Endothelial cell of umbilical vein (primary cell): ENCODE results near the gene FNIP1. TPM values are rescaled to one million over a fixed set of nuclear protein-coding genes. Genes with fewer than 3 reads are reported as not detected.

ENCODE experiments used
- BruUV-seq: library from RNA; stranded (reverse); fragments of 400-500 nt; replicated peaks from 2 replicates; lab custom pipeline; 2021; lab: Mats Ljungman, UMichigan
- CTCF ChIA-PET: fragments of 300-600, 350-600 bp; sonication (Branson Sonifier 250); formaldehyde crosslinking; loops from one replicate; lab custom pipeline; 2021; ENCODE audit warnings: antibody characterized with exemption, inconsistent platforms; lab: Charles Lee
- POLR2A ChIA-PET: fragments of 300-600, 350-600 bp; sonication (Branson Sonifier 250); formaldehyde crosslinking; loops from one replicate; lab custom pipeline; 2021; ENCODE audit warnings: antibody characterized with exemption, inconsistent platforms; lab: Charles Lee
- DNase-seq: peaks from one replicate; pipeline ENCODE4 v3.0.0-alpha.2; 2011; ENCODE audit warnings: low read depth, low spot score
- FAIRE-seq: peaks from 2 replicates; lab custom pipeline; 2011; peaks lifted over from hg19 to GRCh38; lab: Jason Lieb, UNC
- H2AFZ ChIP-seq: 2 replicates; pipeline ENCODE4 v1.6.0; 2012; ENCODE audit warnings: low read depth, low read length, control low read depth, inconsistent platforms
- H3K27ac ChIP-seq: 2 replicates; pipeline ENCODE4 v1.5.1; 2011; ENCODE audit warnings: low read depth, mild to moderate bottlenecking, control low read depth, low read length, moderate library complexity; ENCODE audit not compliant: insufficient read depth
- H3K27me3 ChIP-seq, 2 experiments: 2 replicates each; pipeline versions ENCODE4 v1.6.0 to v1.6.1; 2011; ENCODE audit warnings: low read length in 2 of 2, mixed read lengths in 1 of 2; ENCODE audit not compliant: control insufficient read depth in 2 of 2, insufficient read depth in 2 of 2
- H3K36me3 ChIP-seq, 2 experiments: 2 replicates in 1 of 2; 3 replicates in 1 of 2; pipeline ENCODE4 v1.5.1; 2011; ENCODE audit warnings: low read length in 2 of 2, mild to moderate bottlenecking in 1 of 2, moderate library complexity in 1 of 2; ENCODE audit not compliant: control insufficient read depth in 2 of 2, insufficient read depth in 2 of 2; ENCODE audit errors: extremely low read depth in 1 of 2
- H3K4me1 ChIP-seq: 3 replicates; pipeline ENCODE4 v1.5.1; 2011; ENCODE audit warnings: mild to moderate bottlenecking, low read length; ENCODE audit not compliant: control insufficient read depth, insufficient read depth; ENCODE audit errors: extremely low read depth
- H3K4me2 ChIP-seq: 2 replicates; pipeline ENCODE4 v1.6.1; 2011; ENCODE audit warnings: low read length, control low read depth, mixed read lengths; ENCODE audit not compliant: insufficient read depth
- H3K4me3 ChIP-seq, 3 experiments: fragments of 200-600 bp in 1 of 3; sonication (generic), shearing (Covaris generic) in 1 of 3; replicated peaks in 1 of 3; 2 replicates each; pipeline ENCODE4 v1.5.1; 2011 to 2016; ENCODE audit warnings: control low read depth in 3 of 3, low read length in 3 of 3, mild to moderate bottlenecking in 2 of 3, inconsistent platforms in 1 of 3, low read depth in 1 of 3, moderate library complexity in 1 of 3; ENCODE audit not compliant: insufficient read depth in 1 of 3
- H3K79me2 ChIP-seq: 2 replicates; pipeline ENCODE4 v1.6.0; 2012; ENCODE audit warnings: low read length, inconsistent platforms; ENCODE audit not compliant: control insufficient read depth, insufficient read depth
- H3K9ac ChIP-seq: replicated peaks from 2 replicates; pipeline ENCODE3; 2011; ENCODE audit warnings: low read length, control low read depth; ENCODE audit not compliant: insufficient read depth; ENCODE audit errors: extremely low read depth
- H3K9me1 ChIP-seq: replicated peaks from 3 replicates; pipeline ENCODE4 v1.6.0; 2011; ENCODE audit warnings: mild to moderate bottlenecking, low read length; ENCODE audit not compliant: control insufficient read depth, insufficient read depth; ENCODE audit errors: extremely low read depth
- H3K9me3 ChIP-seq: replicated peaks from 2 replicates; pipeline ENCODE4 v1.5.1; 2012; ENCODE audit warnings: low read length, inconsistent platforms; ENCODE audit not compliant: control insufficient read depth, insufficient read depth
- H4K20me1 ChIP-seq: replicated peaks from 2 replicates; pipeline ENCODE3; 2011; ENCODE audit warnings: mild to moderate bottlenecking, low read length; ENCODE audit not compliant: control insufficient read depth, insufficient read depth; ENCODE audit errors: extremely low read depth
- EZH2 ChIP-seq: IDR thresholded peaks from 2 replicates; pipeline ENCODE4 v1.6.1; 2012; ENCODE audit warnings: borderline replicate concordance, low read depth, mild to moderate bottlenecking, moderate library complexity, low read length, inconsistent platforms; ENCODE audit not compliant: severe bottlenecking
- FOS ChIP-seq: IDR thresholded peaks from 2 replicates; pipeline ENCODE4 v1.6.1; 2011; ENCODE audit warnings: mild to moderate bottlenecking, low read length, moderate library complexity, borderline replicate concordance; ENCODE audit not compliant: insufficient read depth
- GATA2 ChIP-seq: IDR thresholded peaks from 2 replicates; pipeline ENCODE4 v1.7.0; 2011; ENCODE audit warnings: low read depth, mild to moderate bottlenecking, moderate library complexity, mixed read lengths, low read length; ENCODE audit not compliant: insufficient read length, insufficient read depth
- JUN ChIP-seq: IDR thresholded peaks from 2 replicates; pipeline ENCODE4 v1.6.1; 2011; ENCODE audit warnings: borderline replicate concordance, low read depth; ENCODE audit not compliant: insufficient read length, insufficient read depth
- MAX ChIP-seq: IDR thresholded peaks from 2 replicates; pipeline ENCODE4 v1.6.1; 2011; ENCODE audit not compliant: insufficient read depth, insufficient read length
- MYC ChIP-seq: IDR thresholded peaks from one replicate; pipeline ENCODE4 v1.6.1; 2011; ENCODE audit warnings: mild to moderate bottlenecking, low read depth, low read length
- POLR2A ChIP-seq: IDR thresholded peaks from 2 replicates; pipeline ENCODE4 v1.6.1; 2012; ENCODE audit warnings: low read depth, mild to moderate bottlenecking, control low read depth, low read length
- POLR2AphosphoS5 ChIP-seq: IDR thresholded peaks from 2 replicates; pipeline ENCODE4 v1.6.1; 2012; ENCODE audit warnings: low read depth, mild to moderate bottlenecking, control low read depth, low read length, moderate library complexity; ENCODE audit not compliant: insufficient read depth
- dilution Hi-C: fragments of 300-500 bp; cut with MboI; formaldehyde crosslinking; loops from one replicate; pipeline ENCODE4 v1.15.0; 2019; ENCODE audit warnings: low sequenced_read_pairs; ENCODE audit not compliant: extremely low pct_ligation_motif_present
- intact Hi-C: fragments of 100-400 bp; cut with micrococcal nuclease; formaldehyde crosslinking; loops from one replicate; pipeline ENCODE4 v1.10.0; 2022
- polyA plus RNA-seq, 4 experiments: library from polyadenylated mRNA; depleted of rRNA in 3 of 4; stranded (reverse) in 3 of 4; unstranded in 1 of 4; fragments of >200 nt; gene quantifications; 2 replicates each; pipeline versions ENCODE4 v1.2.1 to v1.2.3, GENCODE V29; 2011 to 2012; ENCODE audit warnings: missing spikeins in 1 of 4
- total RNA-seq: library from RNA; stranded (reverse); gene quantifications from 2 replicates; pipeline ENCODE4 v1.2.3, GENCODE V29; 2021
- TF ChIP-seq, protein P1 (sequence below), 2 donors: IDR thresholded peaks; 1 replicate in 1 of 2; 2 replicates in 1 of 2; pipeline ENCODE4 v1.5.1; 2011; ENCODE audit warnings: low read length in 2 of 2, mild to moderate bottlenecking in 2 of 2, moderate library complexity in 2 of 2, control low read depth in 1 of 2, inconsistent platforms in 1 of 2, low read depth in 1 of 2; ENCODE audit not compliant: insufficient read depth in 1 of 2; ENCODE audit errors: extremely low read depth in 1 of 2

The FNIP1 gene
- total and polyA plus RNA-seq, 2 donors (not counting 3 experiments of a cell fraction or from before 2014, with no cell fraction given): 5.9 to 27.3 TPM

DNA sequence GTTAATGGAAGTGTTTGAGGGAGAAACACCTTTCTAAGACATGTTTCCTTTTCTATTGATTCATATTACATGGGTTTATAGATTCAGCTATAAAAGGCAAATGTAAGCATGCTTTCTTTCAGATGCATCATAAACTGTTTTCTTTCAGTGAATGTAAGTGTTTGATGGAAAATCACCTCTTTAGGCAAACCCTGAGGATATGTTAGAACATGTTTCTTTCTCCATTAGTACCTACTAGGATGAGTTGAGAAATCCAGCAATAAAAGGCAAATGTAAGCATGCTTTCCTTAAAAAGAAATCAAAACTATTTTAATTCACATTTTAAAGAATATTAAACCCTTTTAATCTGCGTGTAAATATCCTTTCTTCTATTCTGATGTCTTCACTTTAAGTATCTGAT lies 31.6 kb downstream of the FNIP1 start:
- Histone ChIP-seq H3K27me3 (no peaks in the 10 kb centered on the region), H4K20me1 (peaks cover 3% of the 10 kb centered on the region), H3K9ac (no peak overlapping the region), H3K4me3 (no peak overlapping the region), H3K9me3 (no peaks in the 10 kb centered on the region), H3K4me1 (peaks cover 4% of the 10 kb centered on the region), H3K27ac (no peak overlapping the region), H2AFZ (no peak overlapping the region), H3K9me1 (no peaks in the 10 kb centered on the region), H3K79me2 (peaks cover 91% of the 10 kb centered on the region), H3K36me3 (no peaks in the 10 kb centered on the region), H3K4me2 (no peak overlapping the region)
- CTCF ChIA-PET: no interaction called here
- dilution Hi-C loops (no loop called here), intact Hi-C loops (no loop called here)
- no TSS peak for BruUV-seq
- DNase-seq: no peak
- TF ChIP-seq POLR2A (no peak), MYC (no peak), EZH2 (no peak)
- POLR2A ChIA-PET: no interaction called here
- FAIRE-seq: no peak

GRCh38 chr5:131763968-131764367 lies 32.8 kb downstream of the FNIP1 start:
- no TSS peak for BruUV-seq
- Histone ChIP-seq H3K4me2 (no peak overlapping the region), H3K27me3 (no peaks in the 10 kb centered on the region), H4K20me1 (no peaks in the 10 kb centered on the region), H3K9ac (no peak overlapping the region), H3K79me2 (peaks cover 91% of the 10 kb centered on the region), H3K9me3 (no peaks in the 10 kb centered on the region), H2AFZ (no peak overlapping the region), H3K36me3 (no peaks in the 10 kb centered on the region), H3K27ac (no peak overlapping the region), H3K4me3 (no peak overlapping the region), H3K4me1 (peaks cover 4% of the 10 kb centered on the region), H3K9me1 (no peaks in the 10 kb centered on the region)
- CTCF ChIA-PET: no interaction called here
- dilution Hi-C loops (no loop called here), intact Hi-C loops (no loop called here)
- no peak for TF ChIP-seq JUN
- no peak for TF ChIP-seq GATA2
- TF ChIP-seq FOS: no peak
- TF ChIP-seq, protein P1, sequence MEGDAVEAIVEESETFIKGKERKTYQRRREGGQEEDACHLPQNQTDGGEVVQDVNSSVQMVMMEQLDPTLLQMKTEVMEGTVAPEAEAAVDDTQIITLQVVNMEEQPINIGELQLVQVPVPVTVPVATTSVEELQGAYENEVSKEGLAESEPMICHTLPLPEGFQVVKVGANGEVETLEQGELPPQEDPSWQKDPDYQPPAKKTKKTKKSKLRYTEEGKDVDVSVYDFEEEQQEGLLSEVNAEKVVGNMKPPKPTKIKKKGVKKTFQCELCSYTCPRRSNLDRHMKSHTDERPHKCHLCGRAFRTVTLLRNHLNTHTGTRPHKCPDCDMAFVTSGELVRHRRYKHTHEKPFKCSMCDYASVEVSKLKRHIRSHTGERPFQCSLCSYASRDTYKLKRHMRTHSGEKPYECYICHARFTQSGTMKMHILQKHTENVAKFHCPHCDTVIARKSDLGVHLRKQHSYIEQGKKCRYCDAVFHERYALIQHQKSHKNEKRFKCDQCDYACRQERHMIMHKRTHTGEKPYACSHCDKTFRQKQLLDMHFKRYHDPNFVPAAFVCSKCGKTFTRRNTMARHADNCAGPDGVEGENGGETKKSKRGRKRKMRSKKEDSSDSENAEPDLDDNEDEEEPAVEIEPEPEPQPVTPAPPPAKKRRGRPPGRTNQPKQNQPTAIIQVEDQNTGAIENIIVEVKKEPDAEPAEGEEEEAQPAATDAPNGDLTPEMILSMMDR (IDR thresholded peaks at IDR 0.05; ENCODE audit: extremely low read depth in 1 of 2, insufficient read depth in 1 of 2, low read depth in 1 of 2, low read length in 2 of 2): no peak
- TF ChIP-seq POLR2AphosphoS5: no peak
- TF ChIP-seq MAX: no peak
- no peak for TF ChIP-seq EZH2
- no peak for TF ChIP-seq MYC
- no peak for FAIRE-seq
- POLR2A ChIA-PET: no interaction called here
- DNase-seq: no peak
